Erythroblast (primary cell): Measurements from ENCODE around the gene TRIM37.
"Not testable (repeated sequence)": the region's sequence is repeated elsewhere in the genome, so short reads cannot be mapped to it uniquely, and the experiment has no call there.

Experiments used
- DNase-seq, 2 experiments: peaks; one replicate each; lab custom pipeline; 2025; lab: John Stamatoyannopoulos, UW
- GATA1 ChIP-seq: IDR thresholded peaks from 2 replicates; pipeline ENCODE4 v1.6.1; 2011; ENCODE audit warnings: low read depth, mild to moderate bottlenecking, control low read depth, low read length, moderate library complexity
- POLR2A ChIP-seq: IDR thresholded peaks from 2 replicates; pipeline ENCODE4 v1.6.1; 2011; ENCODE audit warnings: mild to moderate bottlenecking, low read length

TRIM37 gene

GRCh38 chr17:59139939-59140338 lies 33.3 kb upstream of the TRIM37 start:
- TF ChIP-seq GATA1 = no peak
- no peak for TF ChIP-seq POLR2A
- DNase-seq = peak; percentile 42 to 59

- not testable (repeated sequence) for DNase-seq
Observed at GRCh38 chr17:59138339-59138738, 31.7 kb upstream of the TRIM37 start.

- DNase-seq = no peak
- no peak for TF ChIP-seq GATA1
- no peak for TF ChIP-seq POLR2A
Observed at GRCh38 chr17:59131131-59131530, 24.5 kb upstream of the TRIM37 start.

GRCh38 chr17:59129814-59130213 lies 23.1 kb upstream of the TRIM37 start:
- TF ChIP-seq GATA1 (no peak), POLR2A (no peak)
- no peak for DNase-seq

- DNase-seq = no peak
- TF ChIP-seq GATA1 (no peak), POLR2A (no peak)
Observed at GRCh38 chr17:59126809-59127417, 20.2 kb upstream of the TRIM37 start.

- TF ChIP-seq GATA1 (no peak), POLR2A (no peak)
- DNase-seq = no peak
Observed at GRCh38 chr17:59124665-59125064, 18.0 kb upstream of the TRIM37 start.

GRCh38 chr17:59121901-59122480 lies 15.3 kb upstream of the TRIM37 start:
- DNase-seq = no peak
- TF ChIP-seq POLR2A = no peak
- TF ChIP-seq GATA1 = no peak

GRCh38 chr17:59115474-59115873 lies 8.8 kb upstream of the TRIM37 start:
- no peak for TF ChIP-seq POLR2A
- no peak for TF ChIP-seq GATA1
- no peak for DNase-seq

- no peak for DNase-seq
- TF ChIP-seq POLR2A (no peak), GATA1 (no peak)
Observed at GRCh38 chr17:59111539-59111938, 4.9 kb upstream of the TRIM37 start.

GRCh38 chr17:59110973-59111372 lies 4.3 kb upstream of the TRIM37 start:
- TF ChIP-seq GATA1 (no peak), POLR2A (no peak)

GRCh38 chr17:59108400-59109102 lies 1.9 kb upstream of the TRIM37 start:
- TF ChIP-seq POLR2A (no peak), GATA1 (no peak)
- peak in 1 of 2 experiments; percentile 12 for DNase-seq

More at GRCh38 chr17:59110973-59111372, 4.3 kb upstream of the TRIM37 start:
- no peak for DNase-seq

- no peak for DNase-seq
- no peak for TF ChIP-seq GATA1
- no peak for TF ChIP-seq POLR2A
Observed at GRCh38 chr17:59107306-59107670, 608 bp upstream of the TRIM37 start.

- peak; percentile 76 to 78 for DNase-seq
- TF ChIP-seq POLR2A = no peak
- no peak for TF ChIP-seq GATA1
Observed at GRCh38 chr17:59105852-59106462, 723 bp downstream of the TRIM37 start.

GRCh38 chr17:59101178-59101577 lies 5.5 kb downstream of the TRIM37 start:
- DNase-seq = no peak
- TF ChIP-seq GATA1 (no peak), POLR2A (no peak)
